NCI-H1417 treated with DMSO at 0.1 percent for 48 hours (cell line): ENCODE results near the gene IFI6.
"Not testable (repeated sequence)": the region's sequence is repeated elsewhere in the genome, so short reads cannot be mapped to it uniquely, and the experiment has no call there.

Experiments used
- DNase-seq: peaks from one replicate; lab custom pipeline; 2025; lab: John Stamatoyannopoulos, UW

IFI6 gene, protein sequence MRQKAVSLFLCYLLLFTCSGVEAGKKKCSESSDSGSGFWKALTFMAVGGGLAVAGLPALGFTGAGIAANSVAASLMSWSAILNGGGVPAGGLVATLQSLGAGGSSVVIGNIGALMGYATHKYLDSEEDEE

DNA sequence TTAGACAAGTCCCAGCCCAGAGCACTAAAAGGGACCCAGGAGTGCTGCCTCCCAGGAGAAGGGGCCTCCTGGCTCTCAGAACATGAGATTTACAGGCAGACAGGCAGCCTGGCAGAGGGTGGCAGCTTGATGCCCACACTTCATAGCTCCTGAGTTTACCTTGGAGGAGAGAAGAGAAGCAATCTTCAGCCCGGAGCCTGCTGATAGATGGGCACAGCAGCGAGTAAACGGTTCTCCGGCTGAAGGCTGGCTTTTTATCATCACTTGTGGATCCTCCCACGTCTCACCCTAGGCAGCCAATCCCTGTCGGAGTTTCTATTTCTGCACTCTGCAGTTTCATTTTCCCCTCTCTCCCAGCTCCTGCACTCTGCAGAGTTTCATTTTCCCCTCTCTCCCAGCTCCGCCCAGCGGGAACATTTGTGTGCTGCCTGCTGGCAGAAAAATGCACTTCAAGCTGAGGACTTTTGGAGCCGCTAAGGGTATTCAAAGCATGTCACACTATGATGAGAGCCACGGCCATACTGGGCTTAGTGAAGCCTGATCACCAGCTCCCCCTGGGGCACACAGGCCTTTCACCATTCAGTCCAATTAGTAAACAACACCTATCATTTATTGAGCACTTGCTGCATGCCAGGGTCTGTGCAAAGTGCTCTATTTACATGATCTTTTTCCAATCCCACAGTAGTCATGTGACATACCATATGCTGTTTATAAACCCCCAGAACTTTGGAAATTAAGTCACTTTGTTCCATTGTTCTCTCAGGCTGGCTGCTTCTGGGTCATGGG, at the start of gene IFI6:
TSS of gene IFI6 (minus strand) at position 229 of the 786 bp plus-strand sequence. CDS start 2,878 bp downstream, outside the sequence.
- peak; percentile 86 for DNase-seq

DNA sequence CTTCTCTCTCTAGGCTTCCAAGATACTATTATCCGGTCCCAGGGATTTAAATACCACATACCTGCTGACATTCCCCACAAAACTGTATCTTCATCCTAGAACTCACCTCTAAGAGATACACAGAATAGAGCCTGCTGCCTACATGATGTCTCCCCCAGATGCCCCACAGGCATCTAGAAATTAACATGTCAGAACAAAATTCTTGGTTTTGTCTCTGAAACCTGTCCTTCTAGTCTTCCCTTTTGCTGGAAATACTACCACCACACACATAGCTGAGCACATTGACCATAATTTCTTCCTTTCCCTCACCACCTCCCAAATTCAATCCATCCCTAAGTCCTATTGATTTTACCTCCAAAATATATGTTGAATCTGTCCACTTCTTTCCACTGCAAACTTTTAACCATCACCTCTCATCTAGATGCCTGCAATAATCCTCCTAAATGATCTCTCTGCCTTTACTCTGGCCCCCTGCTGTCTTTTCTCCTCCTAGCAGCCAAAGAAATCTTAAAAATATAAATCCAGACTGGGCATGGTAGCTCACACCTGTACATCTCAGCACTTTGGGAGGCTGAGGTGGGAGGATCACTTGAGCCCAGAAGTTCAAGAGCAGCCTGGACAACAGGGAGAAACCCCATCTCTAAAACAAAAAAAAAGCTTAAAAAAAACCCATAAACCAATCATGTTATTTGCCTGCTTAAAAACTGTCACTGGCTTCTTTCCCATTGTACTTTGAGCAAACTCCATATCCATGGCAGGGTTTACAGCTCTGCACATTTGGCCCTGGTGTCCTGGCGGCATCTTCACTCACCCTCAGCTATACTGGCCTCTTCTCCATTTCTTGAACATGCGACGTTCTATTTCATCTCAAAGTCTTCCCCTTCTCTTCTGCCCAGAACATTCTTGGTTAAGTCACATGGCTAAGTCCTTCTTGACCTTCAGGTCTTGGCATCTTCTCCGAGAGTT, 47.6 kb upstream of the IFI6 start:
- DNase-seq, result no peak

DNA sequence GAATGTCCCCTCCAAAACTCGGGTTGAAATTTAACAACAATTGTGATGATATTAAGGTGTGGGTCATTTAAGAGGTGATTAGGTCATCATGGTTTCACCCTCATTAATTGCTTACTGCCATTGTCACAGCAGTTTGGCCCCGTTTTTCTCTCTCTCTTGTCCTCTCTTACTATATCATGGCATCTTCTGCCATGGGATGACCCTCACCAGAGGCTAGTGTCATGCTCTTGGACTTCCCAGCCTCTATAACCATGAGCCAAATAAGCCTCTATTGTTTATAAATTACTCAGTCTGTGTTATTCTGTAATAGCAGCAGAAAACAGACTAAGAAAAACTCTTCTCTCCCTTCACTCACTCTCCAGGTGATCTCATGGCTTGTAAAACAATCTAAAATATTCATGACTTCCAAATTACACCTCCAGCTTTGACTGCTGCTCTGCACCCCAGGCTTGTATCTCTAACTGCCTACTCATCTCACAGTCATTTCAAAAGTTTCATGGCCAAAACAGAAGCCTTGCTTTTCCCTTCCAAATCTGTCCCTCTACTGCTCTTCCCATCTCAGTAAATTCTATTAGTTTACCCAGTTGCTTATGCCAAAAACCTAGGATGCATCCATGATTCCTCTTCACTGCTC, 44.4 kb upstream of the IFI6 start:
- DNase-seq, result no peak

DNA sequence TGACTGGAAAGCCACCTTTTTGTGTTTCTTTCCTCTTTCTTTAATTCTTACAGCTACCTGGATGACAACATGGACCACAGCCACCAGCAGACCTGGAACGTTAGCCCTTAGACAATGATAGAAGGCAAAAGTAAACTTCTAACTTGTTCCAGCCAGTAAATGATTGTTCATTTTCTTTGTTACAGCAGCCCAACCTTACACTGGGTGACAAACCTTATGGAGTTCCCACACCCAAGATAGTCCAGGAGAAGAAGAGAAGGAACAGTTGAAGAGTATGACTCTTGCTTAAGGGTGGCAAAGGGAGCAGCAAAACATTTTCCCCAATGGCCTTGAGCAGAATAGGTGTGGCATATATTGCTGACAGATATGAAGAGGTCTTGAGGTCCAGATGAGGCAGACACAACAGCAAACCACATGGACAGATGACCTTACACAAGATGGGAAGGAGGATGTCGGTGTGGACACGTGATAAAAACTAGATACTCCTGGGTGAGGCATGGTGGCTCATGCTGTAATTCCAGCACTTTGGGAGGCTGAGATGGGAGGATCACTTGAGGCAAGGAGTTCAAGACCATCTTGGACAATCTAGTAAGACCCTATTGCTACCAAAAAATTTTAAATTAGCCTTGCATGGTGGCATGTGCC, 42.0 kb upstream of the IFI6 start:
- DNase-seq, result no peak

DNA sequence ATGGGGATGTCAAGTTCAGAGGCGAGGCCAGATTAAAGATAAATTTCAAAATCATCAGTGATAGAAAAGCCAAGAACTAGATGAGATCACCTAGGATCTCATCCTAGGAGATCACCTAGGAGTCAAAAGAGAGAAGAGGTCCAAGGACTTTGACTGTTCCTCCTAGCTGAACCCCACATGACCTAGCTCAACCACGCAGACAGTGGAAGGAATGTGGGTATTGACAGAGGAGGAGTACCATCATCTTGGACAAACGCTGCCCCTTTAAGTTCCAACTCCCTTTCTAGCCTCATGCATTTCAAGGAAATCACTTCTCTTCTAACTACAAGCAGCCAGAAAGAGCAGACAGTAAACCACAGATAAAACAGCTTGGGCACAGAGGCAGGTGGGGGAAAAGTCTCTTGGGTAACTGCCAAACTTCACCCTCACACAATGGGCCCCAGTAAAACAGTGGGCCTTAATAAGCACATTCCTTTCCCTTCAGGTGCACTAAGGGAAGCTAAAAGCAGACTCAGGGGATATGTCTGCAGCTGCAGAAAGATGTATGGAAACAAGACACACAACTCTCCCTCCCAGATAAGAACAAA, 41.2 kb upstream of the IFI6 start:
- DNase-seq, result no peak

DNA sequence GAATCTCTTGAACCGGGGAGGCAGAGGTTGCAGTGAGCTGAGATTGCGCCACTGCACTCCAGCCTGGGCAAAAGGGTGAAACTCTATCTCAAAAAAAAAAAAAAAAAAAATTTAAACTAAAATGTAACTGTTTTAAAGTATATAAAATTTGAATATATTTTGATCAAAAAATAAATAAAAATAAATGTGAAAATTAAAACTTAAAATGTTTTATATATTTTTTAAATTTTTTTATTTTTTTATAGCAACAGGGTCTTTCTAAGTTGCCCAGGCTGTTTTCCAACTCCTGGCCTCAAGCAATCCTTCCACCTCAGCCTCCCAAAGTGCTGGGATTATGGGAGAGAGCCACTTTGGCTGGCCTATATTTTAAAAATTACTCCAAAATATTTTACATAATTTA, 38.6 kb upstream of the IFI6 start:
- no peak for DNase-seq

DNA sequence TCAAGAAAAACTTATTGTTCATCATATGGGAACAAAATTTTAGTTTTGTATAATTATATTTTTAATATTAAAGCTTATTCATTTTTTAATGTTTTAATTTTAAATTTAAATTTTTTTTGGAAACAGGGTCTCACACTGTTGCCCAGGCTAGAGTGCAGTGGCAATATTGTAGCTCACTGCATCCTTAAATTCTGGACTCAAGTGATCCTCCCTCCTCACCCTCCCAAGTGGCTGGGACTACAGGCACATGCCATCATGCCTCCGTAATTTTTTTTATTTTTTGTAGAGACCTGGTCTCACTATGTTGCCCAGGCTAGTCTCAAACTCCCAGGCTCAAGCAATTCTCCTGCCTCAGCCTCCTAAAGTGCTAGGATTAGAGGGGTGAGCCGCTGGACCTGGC, 33.6 kb upstream of the IFI6 start:
- no peak for DNase-seq

DNA sequence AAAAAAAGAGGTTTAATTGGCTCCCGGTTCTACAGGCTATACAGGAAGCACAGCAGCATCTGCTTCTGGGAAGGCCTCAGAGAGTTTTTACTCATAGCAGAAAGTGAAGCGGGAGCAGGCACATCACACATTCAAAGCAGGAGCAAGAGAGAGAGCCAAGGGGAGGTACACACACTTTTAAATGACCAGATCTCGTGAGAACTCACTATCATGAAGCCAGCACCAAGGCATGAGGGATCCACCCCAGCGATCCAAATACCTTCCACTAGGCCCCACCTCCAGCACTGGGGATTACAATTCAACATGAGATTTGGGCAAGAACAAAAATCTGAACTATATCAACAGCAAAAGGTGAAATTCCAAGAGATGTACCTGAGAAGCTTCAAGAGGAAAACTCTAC, 33.0 kb upstream of the IFI6 start:
- no peak for DNase-seq

DNA sequence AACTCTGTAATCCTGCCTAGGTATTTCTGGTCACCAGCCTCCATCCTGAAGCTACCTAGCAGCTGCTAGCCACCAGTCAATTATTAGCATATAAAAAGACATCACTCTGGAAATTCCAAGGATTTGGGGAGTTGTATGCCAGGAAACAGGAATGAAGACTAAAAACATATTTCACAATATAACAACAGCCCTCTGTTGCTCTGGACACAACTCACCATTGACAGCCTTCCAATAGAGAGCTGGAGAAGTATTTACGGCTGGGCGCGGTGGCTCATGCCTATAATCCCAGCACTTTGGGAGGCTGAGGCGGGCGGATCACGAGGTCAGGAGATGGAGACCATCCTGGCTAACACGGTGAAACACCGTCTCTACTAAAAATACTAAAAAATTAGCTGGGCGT, 24.8 kb upstream of the IFI6 start:
- not testable (repeated sequence) for DNase-seq

DNA sequence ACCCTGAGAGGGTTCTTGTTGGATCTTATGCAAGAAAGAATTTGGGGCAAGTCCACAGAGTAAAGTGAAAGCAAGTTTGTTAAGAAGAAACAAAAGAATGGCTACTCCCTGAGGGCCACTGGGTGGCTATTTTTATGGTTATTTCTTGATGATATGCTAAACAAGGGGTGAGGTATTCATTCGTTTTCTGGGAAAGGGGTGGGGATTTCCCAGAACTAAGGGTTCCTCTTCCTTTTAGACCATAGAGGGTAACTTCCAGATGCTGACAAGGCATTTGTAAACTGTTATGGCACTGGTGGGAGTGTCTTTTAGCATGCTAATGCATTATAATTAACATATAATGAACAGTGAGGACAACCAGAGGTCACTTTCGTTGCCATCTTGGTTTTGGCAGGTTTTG, 18.2 kb upstream of the IFI6 start:
- DNase-seq, result no peak

DNA sequence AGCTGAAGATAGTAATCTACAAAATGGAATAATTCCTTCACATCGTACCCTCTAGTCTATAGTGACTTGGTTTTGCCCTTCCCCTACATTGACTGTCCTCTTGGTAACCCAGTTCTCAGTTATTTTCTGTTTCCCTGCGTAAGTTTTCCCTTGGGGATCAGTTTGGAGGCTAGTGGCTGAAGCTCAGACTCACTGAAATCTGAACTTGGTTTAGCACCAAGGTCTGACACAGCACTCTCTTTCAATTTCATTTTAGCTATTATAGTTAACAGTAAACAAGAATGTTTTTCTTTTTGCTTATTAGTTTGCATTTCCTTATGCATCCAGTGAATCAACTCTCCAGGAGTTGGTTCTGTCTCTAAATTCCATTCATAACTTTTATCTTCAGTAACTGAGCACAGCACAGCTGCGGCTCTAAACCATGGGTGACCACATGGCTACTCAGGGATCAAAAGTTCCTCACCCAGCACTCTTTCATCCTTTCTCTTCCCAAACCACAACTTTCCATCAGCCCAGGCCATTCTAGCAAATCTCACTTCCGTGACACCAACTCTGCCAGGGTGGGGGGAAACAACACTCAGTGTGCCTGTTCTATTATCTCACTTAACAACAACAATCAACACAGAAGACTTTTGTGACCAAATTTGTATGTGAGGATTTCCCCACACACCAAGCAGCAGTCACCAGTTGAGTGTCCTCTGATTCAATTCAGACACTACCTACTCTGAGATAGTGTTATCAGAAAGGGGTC, 17.6 kb upstream of the IFI6 start:
- no peak for DNase-seq

DNA sequence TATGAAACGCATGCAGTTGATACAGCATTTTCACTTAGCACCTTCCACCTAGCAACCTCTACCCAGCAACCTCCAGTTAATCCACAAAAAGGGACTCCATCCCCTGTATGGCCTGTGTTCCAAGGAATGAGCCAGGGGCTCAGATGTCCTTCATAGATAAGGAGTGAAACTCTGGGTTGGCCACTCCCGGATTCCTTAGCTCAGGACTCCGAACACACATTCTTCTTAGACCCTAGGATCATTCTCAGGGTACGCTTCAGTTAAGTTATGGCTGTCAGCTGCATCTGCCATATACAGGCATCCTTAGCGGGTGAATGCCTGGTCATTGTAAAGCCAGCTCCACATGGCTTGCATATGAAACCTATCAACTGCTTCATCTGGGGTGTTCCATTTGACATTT, 15.9 kb upstream of the IFI6 start:
- no peak for DNase-seq

DNA sequence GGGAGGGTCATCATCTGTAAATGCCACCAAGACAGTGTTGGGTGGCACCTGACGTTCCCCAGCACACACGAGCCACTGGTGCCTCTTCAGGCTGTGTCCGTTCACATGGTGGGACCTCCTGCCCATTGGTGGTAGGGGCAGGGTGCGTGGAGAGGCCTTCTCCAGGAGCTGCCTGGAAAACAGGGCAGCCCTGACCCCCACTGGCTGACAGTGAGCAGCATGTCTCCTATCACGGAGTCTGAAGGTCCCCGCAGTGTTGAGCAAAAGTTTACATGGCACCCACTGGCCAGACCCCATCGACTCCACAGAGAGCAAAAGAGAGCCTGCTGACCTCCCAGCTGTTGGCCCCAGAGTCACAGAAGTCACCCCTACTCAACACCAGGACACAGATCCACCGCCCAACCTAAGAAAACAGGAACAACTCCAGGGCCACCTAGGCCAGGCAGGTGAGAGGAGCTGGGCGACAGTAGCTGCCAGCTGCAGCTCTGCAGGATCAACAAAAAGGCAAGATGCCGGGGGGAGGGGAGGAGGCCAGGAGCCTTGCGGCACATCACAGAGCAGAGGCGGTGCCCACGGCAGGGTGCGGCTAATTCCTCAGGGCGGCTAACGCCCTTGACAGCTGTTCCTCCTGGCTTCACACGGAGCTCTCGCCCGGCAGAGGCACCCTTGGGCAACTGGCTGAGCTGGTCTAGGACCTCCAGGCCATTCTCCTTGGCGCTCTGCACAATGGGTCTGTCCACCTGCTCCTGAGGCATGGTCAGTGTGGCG, 14.4 kb upstream of the IFI6 start:
- DNase-seq, result peak; percentile 20

DNA sequence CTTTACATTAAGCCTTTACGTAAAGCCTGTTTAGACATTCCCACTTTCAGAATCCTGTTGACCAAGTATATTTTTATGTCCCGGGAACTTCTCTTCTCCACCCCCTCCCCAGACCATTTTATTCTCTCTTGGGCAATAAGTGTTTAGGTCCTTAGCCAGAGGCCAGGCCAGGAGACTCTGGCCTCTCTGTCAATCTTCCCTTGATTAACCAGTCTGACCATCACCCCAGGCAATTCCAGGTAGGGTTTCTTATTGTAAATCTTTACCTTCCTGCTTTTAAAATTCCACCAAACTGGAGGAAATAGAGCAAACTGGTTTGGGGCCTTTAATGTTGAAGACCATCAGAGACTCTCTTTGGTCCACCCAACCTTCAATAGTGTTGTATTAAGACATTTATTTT, 12.2 kb upstream of the IFI6 start:
- DNase-seq, result no peak

DNA sequence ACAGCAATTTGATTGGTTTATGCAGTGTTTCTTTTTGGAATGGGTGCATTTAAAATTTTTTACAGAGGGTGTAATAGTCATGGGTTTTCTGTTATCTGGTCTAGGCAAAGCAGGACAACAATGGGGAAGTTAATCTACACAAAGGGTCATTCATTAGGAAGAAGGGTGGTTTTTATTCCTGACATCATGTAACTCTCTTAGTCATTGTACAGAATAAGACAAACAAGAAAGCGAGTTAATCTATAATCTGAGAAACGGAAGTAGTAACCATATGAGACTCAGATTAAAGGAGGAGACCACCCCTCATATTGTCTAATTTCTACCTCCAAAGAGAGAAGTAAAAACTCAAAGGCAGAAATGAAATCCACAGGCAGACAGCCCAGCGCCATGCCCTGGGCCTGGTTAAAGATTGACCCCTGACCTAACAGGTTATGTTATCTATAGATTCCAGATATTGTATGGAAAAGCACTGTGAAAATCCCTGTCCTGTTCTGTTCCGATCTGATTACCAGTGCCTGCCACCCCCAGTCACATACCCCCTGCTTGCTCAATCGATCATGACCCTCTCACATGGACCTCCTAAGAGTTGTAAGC, 10.5 kb upstream of the IFI6 start:
- DNase-seq, result no peak

DNA sequence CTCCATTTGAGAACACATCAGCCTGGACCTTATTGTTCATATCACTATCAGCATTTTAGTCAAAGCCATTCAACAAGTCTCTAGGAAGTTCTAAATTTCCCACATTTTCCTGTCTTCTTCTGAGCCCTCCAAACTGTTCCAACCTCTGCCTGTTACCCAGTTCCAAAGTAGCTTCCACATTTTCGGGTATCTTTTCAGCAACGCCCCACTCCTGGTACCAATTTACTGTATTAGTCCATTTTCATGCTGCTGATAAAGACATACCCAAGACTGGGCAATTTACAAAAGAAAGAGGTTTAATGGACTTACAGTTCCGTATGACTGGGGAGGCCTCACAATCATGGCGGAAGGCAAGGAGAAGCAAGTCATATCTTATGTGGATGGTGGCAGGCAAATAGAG, 9.6 kb upstream of the IFI6 start:
- DNase-seq, result not testable (repeated sequence)

DNA sequence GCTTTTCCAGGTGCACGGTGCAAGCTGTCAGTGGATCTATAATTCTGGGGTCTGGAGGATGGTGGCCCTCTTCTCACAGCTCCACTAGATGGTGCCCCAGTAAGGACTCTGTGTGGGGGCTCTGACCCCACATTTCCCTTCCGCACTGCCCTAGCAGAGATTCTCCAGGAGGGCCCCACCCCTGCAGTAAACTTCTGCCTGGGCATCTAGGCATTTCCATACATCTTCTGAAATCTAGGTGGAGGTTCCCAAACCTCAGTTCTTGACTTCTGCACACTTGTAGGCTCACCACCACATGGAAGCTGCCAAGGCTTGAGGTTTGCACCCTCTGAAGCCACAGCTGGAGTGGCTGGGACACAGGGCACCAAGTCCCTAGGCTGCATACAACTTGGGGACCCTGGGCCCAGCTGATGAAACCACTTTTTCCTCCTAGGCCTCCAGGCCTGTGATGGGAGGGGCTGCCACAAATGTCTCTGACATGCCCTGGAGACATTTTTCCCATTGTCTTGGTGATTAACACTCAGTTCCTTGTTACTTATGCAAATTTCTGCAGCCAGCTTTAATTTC, 8.3 kb upstream of the IFI6 start:
- not testable (repeated sequence) for DNase-seq

DNA sequence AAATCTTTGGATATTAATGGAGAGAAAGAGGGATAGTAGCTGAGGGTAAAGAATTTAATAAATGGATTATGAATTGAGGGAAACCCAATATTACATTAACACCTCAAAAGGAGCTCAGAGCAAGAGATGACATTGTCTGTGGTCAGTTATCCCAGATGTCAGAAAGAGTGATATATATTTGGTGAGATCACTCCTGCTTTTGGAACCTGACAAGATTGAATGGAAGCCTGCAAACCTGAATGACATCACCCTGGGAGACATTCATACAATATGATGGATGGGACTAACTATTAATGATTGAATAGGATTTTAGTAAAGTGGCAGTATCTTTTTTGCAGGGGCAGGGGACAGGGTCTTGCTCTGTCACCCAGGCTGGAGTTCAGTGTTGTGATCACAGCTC, 6.8 kb upstream of the IFI6 start:
- no peak for DNase-seq

DNA sequence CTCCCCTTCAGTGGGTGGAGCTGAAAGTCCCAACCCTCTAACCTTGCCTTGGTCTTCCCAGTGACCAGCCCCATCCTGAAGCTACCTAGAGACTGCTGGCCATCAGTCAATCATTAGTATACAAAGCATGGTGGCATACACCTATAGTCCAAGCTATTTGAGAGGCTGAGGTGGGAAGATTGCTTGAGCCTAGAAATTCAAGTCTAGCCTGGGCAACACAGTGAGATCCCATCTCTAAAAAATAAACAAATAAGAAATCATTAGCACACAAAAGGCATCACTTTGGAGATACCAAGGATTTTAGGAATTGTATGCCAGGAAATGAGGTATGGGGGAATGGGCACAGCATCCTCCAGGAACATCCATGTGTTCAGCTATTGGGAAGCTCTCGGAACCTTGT, 4.4 kb upstream of the IFI6 start:
- no peak for DNase-seq
